ENCODE results near the gene DHRS9. TPM values are rescaled to one million over a fixed set of nuclear protein-coding genes. Genes with fewer than 3 reads are reported as not detected.

Gene DHRS9
- total and polyA plus RNA-seq, 9 of the 15 experiments (the other 6 are each of a cell fraction or from before 2014, with no cell fraction given) = 0.27 to 1.7 (median 0.69) TPM

DNA sequence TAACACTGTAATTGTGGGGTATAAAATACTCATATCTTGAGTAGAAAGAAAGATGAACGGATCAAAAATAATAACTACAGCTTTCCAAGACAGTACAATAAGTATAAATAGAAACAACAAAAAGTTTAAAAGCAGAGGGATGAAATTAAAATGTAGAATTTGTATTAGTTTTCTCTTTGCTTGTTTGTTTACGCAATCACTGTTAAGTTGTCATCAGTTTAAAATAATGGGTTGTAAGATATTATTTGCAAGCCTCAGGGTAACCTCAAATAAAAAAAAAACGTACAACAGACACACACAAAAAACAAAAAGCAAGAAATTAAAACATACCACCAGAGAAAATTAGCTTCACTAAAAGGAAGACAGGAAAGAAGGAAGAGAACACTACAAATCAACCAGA lies 20.2 kb upstream of the DHRS9 start (continued):
- TF ChIP-seq, protein P1, sequence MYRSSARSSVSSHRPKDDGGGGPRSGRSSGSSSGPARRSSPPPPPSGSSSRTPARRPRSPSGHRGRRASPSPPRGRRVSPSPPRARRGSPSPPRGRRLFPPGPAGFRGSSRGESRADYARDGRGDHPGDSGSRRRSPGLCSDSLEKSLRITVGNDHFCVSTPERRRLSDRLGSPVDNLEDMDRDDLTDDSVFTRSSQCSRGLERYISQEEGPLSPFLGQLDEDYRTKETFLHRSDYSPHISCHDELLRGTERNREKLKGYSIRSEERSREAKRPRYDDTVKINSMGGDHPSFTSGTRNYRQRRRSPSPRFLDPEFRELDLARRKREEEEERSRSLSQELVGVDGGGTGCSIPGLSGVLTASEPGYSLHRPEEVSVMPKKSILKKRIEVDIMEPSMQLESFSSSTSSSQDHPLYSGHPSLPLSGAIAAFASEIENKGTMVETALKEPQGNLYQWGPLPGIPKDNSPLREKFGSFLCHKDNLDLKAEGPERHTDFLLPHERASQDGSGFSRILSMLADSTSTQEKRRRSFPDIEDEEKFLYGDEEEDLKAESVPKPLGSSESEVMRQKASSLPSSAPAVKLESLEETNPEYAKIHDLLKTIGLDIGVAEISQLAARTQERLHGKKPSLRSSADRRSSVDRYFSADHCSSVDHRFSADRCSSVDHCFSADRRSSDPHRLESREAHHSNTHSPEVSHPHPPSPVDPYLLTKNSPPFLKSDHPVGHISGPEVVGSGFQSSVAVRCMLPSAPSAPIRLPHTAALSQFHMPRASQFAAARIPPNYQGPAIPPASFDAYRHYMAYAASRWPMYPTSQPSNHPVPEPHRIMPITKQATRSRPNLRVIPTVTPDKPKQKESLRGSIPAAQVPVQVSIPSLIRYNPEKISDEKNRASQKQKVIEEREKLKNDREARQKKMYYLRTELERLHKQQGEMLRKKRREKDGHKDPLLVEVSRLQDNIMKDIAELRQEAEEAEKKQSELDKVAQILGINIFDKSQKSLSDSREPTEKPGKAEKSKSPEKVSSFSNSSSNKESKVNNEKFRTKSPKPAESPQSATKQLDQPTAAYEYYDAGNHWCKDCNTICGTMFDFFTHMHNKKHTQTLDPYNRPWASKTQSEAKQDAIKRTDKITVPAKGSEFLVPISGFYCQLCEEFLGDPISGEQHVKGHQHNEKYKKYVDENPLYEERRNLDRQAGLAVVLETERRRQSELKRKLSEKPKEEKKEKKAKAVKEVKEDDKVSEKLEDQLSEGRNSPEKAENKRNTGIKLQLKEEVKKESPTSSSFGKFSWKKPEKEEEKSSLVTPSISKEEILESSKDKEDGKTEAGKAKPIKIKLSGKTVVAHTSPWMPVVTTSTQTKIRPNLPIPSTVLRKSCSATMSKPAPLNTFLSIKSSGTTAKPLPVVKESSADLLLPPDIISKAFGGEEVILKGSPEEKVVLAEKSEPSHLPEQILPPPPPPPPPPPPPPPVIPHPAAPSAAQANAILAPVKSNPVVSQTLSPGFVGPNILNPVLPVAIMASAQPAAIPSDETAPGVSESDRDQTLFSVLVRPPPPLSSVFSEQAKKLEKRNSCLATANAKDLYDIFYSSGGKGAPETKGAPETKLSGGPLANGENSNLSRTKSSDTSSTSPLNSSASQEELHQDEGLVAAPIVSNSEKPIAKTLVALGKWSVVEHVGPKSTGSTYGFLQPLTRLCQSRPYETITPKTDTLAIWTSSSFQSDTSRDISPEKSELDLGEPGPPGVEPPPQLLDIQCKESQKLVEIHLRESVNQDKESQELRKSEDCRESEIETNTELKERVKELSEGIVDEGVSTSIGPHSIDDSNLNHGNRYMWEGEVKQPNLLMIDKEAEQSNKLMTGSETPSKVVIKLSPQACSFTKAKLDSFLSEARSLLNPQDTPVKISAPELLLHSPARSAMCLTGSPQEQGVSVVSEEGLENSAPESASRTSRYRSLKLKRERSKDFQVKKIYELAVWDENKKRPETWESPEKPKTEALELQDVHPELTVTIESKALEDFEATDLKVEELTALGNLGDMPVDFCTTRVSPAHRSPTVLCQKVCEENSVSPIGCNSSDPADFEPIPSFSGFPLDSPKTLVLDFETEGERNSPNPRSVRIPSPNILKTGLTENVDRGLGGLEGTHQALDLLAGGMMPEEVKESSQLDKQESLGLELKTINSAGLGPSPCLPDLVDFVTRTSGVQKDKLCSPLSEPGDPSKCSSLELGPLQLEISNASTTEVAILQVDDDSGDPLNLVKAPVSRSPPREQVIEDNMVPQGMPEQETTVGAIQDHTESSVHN (IDR thresholded peaks at IDR 0.05; ENCODE audit: borderline replicate concordance in 1 of 2, low read depth in 1 of 2) = no peak
- TF ChIP-seq CEBPG (CRISPR knock-in tag; IDR thresholded peaks at IDR 0.05) = no peak
- TF ChIP-seq CEBPG (tag; conservative IDR thresholded peaks at IDR 0.05 in 1 of 2, IDR thresholded peaks at IDR 0.05 in 1 of 2) = peak in 1 of 2 experiments; percentile 69; a peak in 2 of 4 replicates
- peak; percentile 76 for TF ChIP-seq CEBPB (tag; IDR thresholded peaks at IDR 0.05)
- no peak for TF ChIP-seq CHD2 (IDR thresholded peaks at IDR 0.05; ENCODE audit: low read depth, low read length)
- TF ChIP-seq ZFPM2 (CRISPR knock-in tag; IDR thresholded peaks at IDR 0.05) = no peak
- no peak for TF ChIP-seq SMARCC2 (IDR thresholded peaks at IDR 0.05; ENCODE audit: low read depth)
- TF ChIP-seq ETS2 (tag; IDR thresholded peaks at IDR 0.05; ENCODE audit: borderline replicate concordance, poor library complexity, severe bottlenecking) = no peak
